Activated T-cell treated with anti-CD3 and anti-CD28 coated beads, Interleukin-2, amount 50 U/mL, for 4 hours (primary cell): ENCODE data around the gene FLCN. TPM values are rescaled to one million over a fixed set of nuclear protein-coding genes. Genes with fewer than 3 reads are reported as not detected.

Experiments
- ATAC-seq, 2 donors: fragments of 200-7000 bp; cut with Tn5 transposase; one replicate each; pipeline ENCODE4 v1.10.0; 2021
- DNase-seq: peaks from one replicate; pipeline ENCODE4 v3.0.0-alpha.2; 2020
- H3K27me3 Mint-ChIP-seq: one replicate; pipeline ENCODE4 v1.8.0; 2021; ENCODE audit warnings: low read depth, mixed read lengths
- H3K36me3 Mint-ChIP-seq: one replicate; pipeline ENCODE4 v1.8.0; 2022; ENCODE audit warnings: mixed read lengths; ENCODE audit not compliant: insufficient read depth
- H3K4me1 Mint-ChIP-seq: one replicate; pipeline ENCODE4 v1.8.0; 2021; ENCODE audit warnings: low read depth, mixed read lengths
- H3K4me3 Mint-ChIP-seq: one replicate; pipeline ENCODE4 v1.8.0; 2021; ENCODE audit warnings: mild to moderate bottlenecking, moderate library complexity, mixed read lengths
- H3K9me3 Mint-ChIP-seq: one replicate; pipeline ENCODE4 v1.8.0; 2021; ENCODE audit warnings: mixed read lengths
- total RNA-seq, 3 donors: library from RNA; stranded (reverse); gene quantifications; one replicate each; pipeline ENCODE4 v1.2.1, GENCODE V29; 2021

The FLCN gene
- total RNA-seq, 3 donors from 2014 or later = 15.6 to 27.0 (median 25.6) TPM

GRCh38 chr17:17227608-17228520 is 9.1 kb downstream of the FLCN start:
- Mint-ChIP-seq H3K36me3 (peaks cover 39% of the 10 kb centered on the region), H3K9me3 (no peaks in the 10 kb centered on the region), H3K27me3 (no peaks in the 10 kb centered on the region), H3K4me1 (no peaks in the 10 kb centered on the region), H3K4me3 (no peak overlapping the region)
- ATAC-seq (no peak), DNase-seq (no peak)

GRCh38 chr17:17226451-17227265 is 10.3 kb downstream of the FLCN start:
- Mint-ChIP-seq H3K27me3 (no peaks in the 10 kb centered on the region), H3K36me3 (peaks cover 36% of the 10 kb centered on the region), H3K9me3 (no peaks in the 10 kb centered on the region), H3K4me1 (no peaks in the 10 kb centered on the region), H3K4me3 (no peak overlapping the region)
- ATAC-seq = no peak
- no peak for DNase-seq

- DNase-seq (no peak), ATAC-seq (no peak)
- Mint-ChIP-seq H3K9me3 (no peaks in the 10 kb centered on the region), H3K27me3 (no peaks in the 10 kb centered on the region), H3K4me1 (no peaks in the 10 kb centered on the region), H3K36me3 (peaks cover 36% of the 10 kb centered on the region), H3K4me3 (no peak overlapping the region)
Measured at GRCh38 chr17:17225901-17226300, 11.1 kb downstream of the FLCN start.

- H3K36me3 Mint-ChIP-seq = peaks cover 34% of the 10 kb centered on the region
- no peak for DNase-seq
- no peaks in the 10 kb centered on the region for H3K4me1 Mint-ChIP-seq
- no peaks in the 10 kb centered on the region for H3K27me3 Mint-ChIP-seq
- H3K9me3 Mint-ChIP-seq = no peaks in the 10 kb centered on the region
- no peak overlapping the region for H3K4me3 Mint-ChIP-seq
- ATAC-seq = no peak
Measured at GRCh38 chr17:17224137-17224536, 12.8 kb downstream of the FLCN start.

- ATAC-seq = no peak
- DNase-seq = no peak
- H3K4me3 Mint-ChIP-seq = no peak overlapping the region
- H3K27me3 Mint-ChIP-seq = no peaks in the 10 kb centered on the region
- no peaks in the 10 kb centered on the region for H3K9me3 Mint-ChIP-seq
- H3K4me1 Mint-ChIP-seq = no peaks in the 10 kb centered on the region
- H3K36me3 Mint-ChIP-seq = peaks cover 32% of the 10 kb centered on the region
Measured at GRCh38 chr17:17223736-17224135, 13.2 kb downstream of the FLCN start.

- H3K4me1 Mint-ChIP-seq = no peaks in the 10 kb centered on the region
- DNase-seq = no peak
- ATAC-seq = no peak
- H3K36me3 Mint-ChIP-seq = peaks cover 38% of the 10 kb centered on the region
- H3K4me3 Mint-ChIP-seq = no peak overlapping the region
- no peaks in the 10 kb centered on the region for H3K9me3 Mint-ChIP-seq
- no peaks in the 10 kb centered on the region for H3K27me3 Mint-ChIP-seq
Measured at GRCh38 chr17:17221329-17221728, 15.6 kb downstream of the FLCN start.

GRCh38 chr17:17220529-17220928 is 16.4 kb downstream of the FLCN start:
- H3K27me3 Mint-ChIP-seq = no peaks in the 10 kb centered on the region
- DNase-seq = no peak
- no peaks in the 10 kb centered on the region for H3K9me3 Mint-ChIP-seq
- no peaks in the 10 kb centered on the region for H3K4me1 Mint-ChIP-seq
- ATAC-seq = no peak
- peaks cover 41% of the 10 kb centered on the region for H3K36me3 Mint-ChIP-seq
- H3K4me3 Mint-ChIP-seq = no peak overlapping the region

GRCh38 chr17:17217995-17218394 is 19.0 kb downstream of the FLCN start:
- no peaks in the 10 kb centered on the region for H3K27me3 Mint-ChIP-seq
- ATAC-seq = no peak
- peaks cover 33% of the 10 kb centered on the region for H3K36me3 Mint-ChIP-seq
- no peak for DNase-seq
- H3K4me1 Mint-ChIP-seq = no peaks in the 10 kb centered on the region
- H3K4me3 Mint-ChIP-seq = no peak overlapping the region
- no peaks in the 10 kb centered on the region for H3K9me3 Mint-ChIP-seq

GRCh38 chr17:17216776-17217175 is 20.2 kb downstream of the FLCN start:
- Mint-ChIP-seq H3K36me3 (peaks cover 34% of the 10 kb centered on the region), H3K27me3 (no peaks in the 10 kb centered on the region), H3K4me1 (no peaks in the 10 kb centered on the region), H3K9me3 (no peaks in the 10 kb centered on the region), H3K4me3 (no peak overlapping the region)
- DNase-seq (no peak), ATAC-seq (no peak)

- peaks cover 34% of the 10 kb centered on the region for H3K36me3 Mint-ChIP-seq
- no peak overlapping the region for H3K4me3 Mint-ChIP-seq
- no peaks in the 10 kb centered on the region for H3K27me3 Mint-ChIP-seq
- H3K9me3 Mint-ChIP-seq = no peaks in the 10 kb centered on the region
- H3K4me1 Mint-ChIP-seq = no peaks in the 10 kb centered on the region
- ATAC-seq (no peak), DNase-seq (no peak)
Measured at GRCh38 chr17:17216236-17216635, 20.7 kb downstream of the FLCN start.

- no peak for ATAC-seq
- H3K4me3 Mint-ChIP-seq = no peak overlapping the region
- no peaks in the 10 kb centered on the region for H3K9me3 Mint-ChIP-seq
- DNase-seq = no peak
- H3K27me3 Mint-ChIP-seq = no peaks in the 10 kb centered on the region
- H3K36me3 Mint-ChIP-seq = peaks cover 29% of the 10 kb centered on the region
- no peaks in the 10 kb centered on the region for H3K4me1 Mint-ChIP-seq
Measured at GRCh38 chr17:17215575-17215974, 21.4 kb downstream of the FLCN start.

GRCh38 chr17:17214646-17215436 is 22.1 kb downstream of the FLCN start:
- Mint-ChIP-seq H3K4me1 (no peaks in the 10 kb centered on the region), H3K9me3 (no peaks in the 10 kb centered on the region), H3K27me3 (no peaks in the 10 kb centered on the region), H3K36me3 (peaks cover 29% of the 10 kb centered on the region), H3K4me3 (no peak overlapping the region)
- ATAC-seq (no peak), DNase-seq (no peak)

GRCh38 chr17:17213775-17214174 is 23.2 kb downstream of the FLCN start:
- Mint-ChIP-seq H3K9me3 (no peaks in the 10 kb centered on the region), H3K27me3 (no peaks in the 10 kb centered on the region), H3K4me1 (no peaks in the 10 kb centered on the region), H3K4me3 (no peak overlapping the region), H3K36me3 (peaks cover 27% of the 10 kb centered on the region)
- ATAC-seq = no peak
- DNase-seq = no peak

GRCh38 chr17:17207998-17208397 is 29.0 kb downstream of the FLCN start:
- Mint-ChIP-seq H3K4me3 (no peak overlapping the region), H3K27me3 (no peaks in the 10 kb centered on the region), H3K4me1 (peaks cover 19% of the 10 kb centered on the region), H3K9me3 (no peaks in the 10 kb centered on the region), H3K36me3 (peaks cover 8% of the 10 kb centered on the region)
- DNase-seq (no peak), ATAC-seq (no peak)
